OCI-LY7 (cell line): ENCODE results near the gene RAX2.

Experiments
- CTCF ChIP-seq: fragments of 200-600 bp; sonication (generic); conservative IDR thresholded peaks from 2 replicates; pipeline ENCODE4 v1.5.1; 2014; ENCODE audit warnings: mild to moderate bottlenecking, antibody characterized with exemption, low read length, moderate library complexity, mixed read lengths
- EZH2phosphoT487 ChIP-seq: fragments of 200-600 bp; sonication (generic); IDR thresholded peaks from 2 replicates; pipeline ENCODE4 v1.6.1; 2018; ENCODE audit warnings: low read depth, borderline replicate concordance, mild to moderate bottlenecking, mixed run types, antibody characterized with exemption, low read length, moderate library complexity, mixed read lengths

- TF ChIP-seq CTCF: no peak
- no peak for TF ChIP-seq EZH2phosphoT487
Observed at GRCh38 chr19:3759482-3760254, 12.4 kb downstream of the RAX2 start.
